ENCODE measurements around the gene MMP27.

The MMP27 gene

GRCh38 chr11:102729849-102730815 is 24.6 kb upstream of the MMP27 start:
- H3K4me2 ChIP-seq (ENCODE audit: insufficient read depth, low read length) = no peak overlapping the region
- no peak overlapping the region for H2AFZ ChIP-seq (ENCODE audit: low read depth, low read length)
- TF ChIP-seq EZH2 (IDR thresholded peaks at IDR 0.05; ENCODE audit: borderline replicate concordance, low read depth, low read length, severe bottlenecking) = no peak
- no peaks in the 10 kb centered on the region for H3K9me3 ChIP-seq (ENCODE audit: insufficient read depth, low read length, severe bottlenecking)
- no peaks in the 10 kb centered on the region for H3K4me1 ChIP-seq (ENCODE audit: insufficient read depth, low read length)
- H4K20me1 ChIP-seq (ENCODE audit: insufficient read depth, low read length) = no peaks in the 10 kb centered on the region
- H3K4me3 ChIP-seq (ENCODE audit: low read depth in 1 of 2, low read length in 2 of 2) = no peak overlapping the region
- no peaks in the 10 kb centered on the region for H3K79me2 ChIP-seq (ENCODE audit: insufficient read depth, low read length)
- no peak overlapping the region for H3K9ac ChIP-seq (ENCODE audit: low read depth, low read length)
- DNase-seq (no peak), ATAC-seq (ENCODE audit: insufficient read depth, low read depth) (no peak)
- no peaks in the 10 kb centered on the region for H3K36me3 ChIP-seq (ENCODE audit: insufficient read depth, low read length)
- H3K27ac ChIP-seq (ENCODE audit: low read length) = no peak overlapping the region
- no peaks in the 10 kb centered on the region for H3K27me3 ChIP-seq (ENCODE audit: insufficient read depth, low read length, poor library complexity)

GRCh38 chr11:102727890-102728289 is 22.3 kb upstream of the MMP27 start:
- no peak overlapping the region for H3K4me2 ChIP-seq (ENCODE audit: insufficient read depth, low read length)
- no peak overlapping the region for H3K9ac ChIP-seq (ENCODE audit: low read depth, low read length)
- no peak for TF ChIP-seq EZH2 (IDR thresholded peaks at IDR 0.05; ENCODE audit: borderline replicate concordance, low read depth, low read length, severe bottlenecking)
- no peak for TF ChIP-seq CTCF (IDR thresholded peaks at IDR 0.05; ENCODE audit: borderline replicate concordance, extremely low read depth, low read length, poor library complexity, severe bottlenecking)
- H3K27me3 ChIP-seq (ENCODE audit: insufficient read depth, low read length, poor library complexity) = no peaks in the 10 kb centered on the region
- ATAC-seq (ENCODE audit: insufficient read depth, low read depth) (no peak), DNase-seq (no peak)
- no peaks in the 10 kb centered on the region for H3K4me1 ChIP-seq (ENCODE audit: insufficient read depth, low read length)
- H3K9me3 ChIP-seq (ENCODE audit: insufficient read depth, low read length, severe bottlenecking) = no peaks in the 10 kb centered on the region
- no peak overlapping the region for H2AFZ ChIP-seq (ENCODE audit: low read depth, low read length)
- H3K79me2 ChIP-seq (ENCODE audit: insufficient read depth, low read length) = no peaks in the 10 kb centered on the region
- H4K20me1 ChIP-seq (ENCODE audit: insufficient read depth, low read length) = no peaks in the 10 kb centered on the region
- H3K27ac ChIP-seq (ENCODE audit: low read length) = no peak overlapping the region
- no peaks in the 10 kb centered on the region for H3K36me3 ChIP-seq (ENCODE audit: insufficient read depth, low read length)
- no peak overlapping the region for H3K4me3 ChIP-seq (ENCODE audit: low read depth in 1 of 2, low read length in 2 of 2)

- TF ChIP-seq CTCF (IDR thresholded peaks at IDR 0.05; ENCODE audit: borderline replicate concordance, extremely low read depth, low read length, poor library complexity, severe bottlenecking) (no peak), EZH2 (IDR thresholded peaks at IDR 0.05; ENCODE audit: borderline replicate concordance, low read depth, low read length, severe bottlenecking) (no peak)
- Histone ChIP-seq H3K36me3 (ENCODE audit: insufficient read depth, low read length) (no peaks in the 10 kb centered on the region), H2AFZ (ENCODE audit: low read depth, low read length) (no peak within 1 kb of the TSS), H3K4me3 (ENCODE audit: low read depth in 1 of 2, low read length in 2 of 2) (no peak within 1 kb of the TSS), H4K20me1 (ENCODE audit: insufficient read depth, low read length) (no peaks in the 10 kb centered on the region), H3K4me1 (ENCODE audit: insufficient read depth, low read length) (no peaks in the 10 kb centered on the region), H3K79me2 (ENCODE audit: insufficient read depth, low read length) (no peaks in the 10 kb centered on the region), H3K4me2 (ENCODE audit: insufficient read depth, low read length) (no peak within 1 kb of the TSS), H3K27me3 (ENCODE audit: insufficient read depth, low read length, poor library complexity) (no peaks in the 10 kb centered on the region), H3K27ac (ENCODE audit: low read length) (no peak within 1 kb of the TSS), H3K9me3 (ENCODE audit: insufficient read depth, low read length, severe bottlenecking) (no peaks in the 10 kb centered on the region), H3K9ac (ENCODE audit: low read depth, low read length) (no peak within 1 kb of the TSS)
- DNase-seq = no peak
- no peak for ATAC-seq (ENCODE audit: insufficient read depth, low read depth)
Observed at GRCh38 chr11:102724904-102725500, 19.4 kb upstream of the MMP27 start, which contains the start of gene MMP8. TSS of gene MMP8 (minus strand) at chr11:102724954. CDS start at chr11:102724855, 99 bp downstream.

- no peak overlapping the region for H3K9ac ChIP-seq (ENCODE audit: low read depth, low read length)
- H3K79me2 ChIP-seq (ENCODE audit: insufficient read depth, low read length) = no peaks in the 10 kb centered on the region
- no peaks in the 10 kb centered on the region for H3K27me3 ChIP-seq (ENCODE audit: insufficient read depth, low read length, poor library complexity)
- H3K9me3 ChIP-seq (ENCODE audit: insufficient read depth, low read length, severe bottlenecking) = no peaks in the 10 kb centered on the region
- no peaks in the 10 kb centered on the region for H3K36me3 ChIP-seq (ENCODE audit: insufficient read depth, low read length)
- no peak overlapping the region for H3K4me2 ChIP-seq (ENCODE audit: insufficient read depth, low read length)
- H3K27ac ChIP-seq (ENCODE audit: low read length) = no peak overlapping the region
- TF ChIP-seq CTCF (IDR thresholded peaks at IDR 0.05; ENCODE audit: borderline replicate concordance, extremely low read depth, low read length, poor library complexity, severe bottlenecking) (no peak), EZH2 (IDR thresholded peaks at IDR 0.05; ENCODE audit: borderline replicate concordance, low read depth, low read length, severe bottlenecking) (no peak)
- H2AFZ ChIP-seq (ENCODE audit: low read depth, low read length) = no peak overlapping the region
- DNase-seq (no peak), ATAC-seq (ENCODE audit: insufficient read depth, low read depth) (no peak)
- no peaks in the 10 kb centered on the region for H3K4me1 ChIP-seq (ENCODE audit: insufficient read depth, low read length)
- no peaks in the 10 kb centered on the region for H4K20me1 ChIP-seq (ENCODE audit: insufficient read depth, low read length)
- no peak overlapping the region for H3K4me3 ChIP-seq (ENCODE audit: low read depth in 1 of 2, low read length in 2 of 2)
Observed at GRCh38 chr11:102722821-102723220, 17.3 kb upstream of the MMP27 start.

All from DND-41 (cell line).